ENCODE measurements around the gene GSTM4. TPM values are rescaled to one million over a fixed set of nuclear protein-coding genes. Genes with fewer than 3 reads are reported as not detected.

Gene GSTM4
- total RNA-seq, 5 donors from 2014 or later (not counting 1 experiment from before 2014, with no cell fraction given) = 14.6 to 28.5 (median 20.8) TPM

- CTCF ChIA-PET = interaction anchor here (0.6 to 2.6 kb wide), 3 partner anchors 16 to 133 kb away, joined by 3 to 7 read pairs (median 6); no protein-coding TSS in a partner anchor
- peaks cover 24 to 27% of the 10 kb centered on the region in 2 donors for H3K36me3 ChIP-seq (ENCODE audit: control insufficient read depth in 2 of 2, extremely low read depth in 1 of 2, insufficient read depth in 1 of 2, low read length in 1 of 2)
- H3K4me3 Mint-ChIP-seq = peak overlapping the region; percentile 34 to 96 (median 57)
- peak overlapping the region; percentile 55 for H3K27ac ChIP-seq (ENCODE audit: low read length)
- POLR2A ChIA-PET = interaction anchor here in 1 of 2 donors (1.0 kb wide), 1 partner anchor 32 kb away, joined by 3 read pairs; no protein-coding TSS in a partner anchor
- H3K27me3 Mint-ChIP-seq = no peaks in the 10 kb centered on the region
- no peaks in the 10 kb centered on the region for H3K27me3 ChIP-seq (replicated peaks in 1 of 2; ENCODE audit: control insufficient read depth in 2 of 2, extremely low read depth in 1 of 2, insufficient read depth in 2 of 2, low read length in 1 of 2)
- 64% methylated on average over 9 of the region's 11 CpGs for WGBS (ENCODE audit: insufficient coverage)
- H3K4me3 ChIP-seq (ENCODE audit: control insufficient read depth in 1 of 2, extremely low read depth in 1 of 2, low read length in 1 of 2) = peak overlapping the region; percentile 5 to 46
- H3K4me1 ChIP-seq (ENCODE audit: control insufficient read depth in 1 of 2, extremely low read depth in 1 of 2, insufficient read depth in 2 of 2, low read length in 2 of 2) = peaks cover 31 to 56% of the 10 kb centered on the region in 2 experiments
- DNase-seq (no peak), ATAC-seq (replicated peaks in 1 of 4) (no peak)
- H3K36me3 Mint-ChIP-seq = peaks cover 22% of the 10 kb centered on the region
- no peaks in the 10 kb centered on the region for H3K9me3 Mint-ChIP-seq
- peak overlapping the region; percentile 90 to 96 for H3K27ac Mint-ChIP-seq
- peaks cover 49 to 69% (median 56%) of the 10 kb centered on the region in 3 donors for H3K4me1 Mint-ChIP-seq
- no peaks in the 10 kb centered on the region for H3K9me3 ChIP-seq
These were observed 32.2 kb upstream of the GSTM4 start for GRCh38 chr1:109623601-109624161.

GRCh38 chr1:109624201-109625010 is 31.5 kb upstream of the GSTM4 start:
- peaks cover 24% of the 10 kb centered on the region for H3K36me3 Mint-ChIP-seq
- ChIA-PET POLR2A (interaction anchor here in 1 of 2 donors (1.0 kb wide), 1 partner anchor 33 kb away, joined by 3 read pairs; no protein-coding TSS in a partner anchor), CTCF (interaction anchor here (0.6 to 2.6 kb wide), 4 partner anchors 14 to 134 kb away, joined by 3 to 7 read pairs (median 4); no protein-coding TSS in a partner anchor)
- ATAC-seq (replicated peaks in 1 of 4) (no peak), DNase-seq (peak in 1 of 35 experiments; percentile 23)
- Histone ChIP-seq H3K27me3 (replicated peaks in 1 of 2; ENCODE audit: control insufficient read depth in 2 of 2, extremely low read depth in 1 of 2, insufficient read depth in 2 of 2, low read length in 1 of 2) (no peaks in the 10 kb centered on the region), H3K4me1 (ENCODE audit: control insufficient read depth in 1 of 2, extremely low read depth in 1 of 2, insufficient read depth in 2 of 2, low read length in 2 of 2) (peaks cover 26 to 53% of the 10 kb centered on the region in 2 experiments), H3K4me3 (ENCODE audit: control insufficient read depth in 1 of 2, extremely low read depth in 1 of 2, low read length in 1 of 2) (peak overlapping the region; percentile 5 to 46), H3K27ac (ENCODE audit: low read length) (peak overlapping the region; percentile 55), H3K36me3 (ENCODE audit: control insufficient read depth in 2 of 2, extremely low read depth in 1 of 2, insufficient read depth in 1 of 2, low read length in 1 of 2) (peaks cover 29 to 34% of the 10 kb centered on the region in 2 donors), H3K9me3 (no peaks in the 10 kb centered on the region)
- H3K4me3 Mint-ChIP-seq = peak overlapping the region in 2 of 3 donors; percentile 24 to 96
- peak overlapping the region; percentile 82 to 96 for H3K27ac Mint-ChIP-seq
- H3K9me3 Mint-ChIP-seq = no peaks in the 10 kb centered on the region
- H3K4me1 Mint-ChIP-seq = peaks cover 42 to 62% (median 50%) of the 10 kb centered on the region in 3 donors
- no peaks in the 10 kb centered on the region for H3K27me3 Mint-ChIP-seq
- 42% methylated on average over 3 of the region's 17 CpGs for WGBS (ENCODE audit: insufficient coverage)

GRCh38 chr1:109625176-109625575 is 30.7 kb upstream of the GSTM4 start:
- H3K4me3 Mint-ChIP-seq = peak overlapping the region in 1 of 3 donors; percentile 96
- Histone ChIP-seq H3K27ac (ENCODE audit: low read length) (no peak overlapping the region), H3K4me1 (ENCODE audit: control insufficient read depth in 1 of 2, extremely low read depth in 1 of 2, insufficient read depth in 2 of 2, low read length in 2 of 2) (peaks cover 25 to 48% of the 10 kb centered on the region in 2 experiments), H3K27me3 (replicated peaks in 1 of 2; ENCODE audit: control insufficient read depth in 2 of 2, extremely low read depth in 1 of 2, insufficient read depth in 2 of 2, low read length in 1 of 2) (no peaks in the 10 kb centered on the region), H3K4me3 (ENCODE audit: control insufficient read depth in 1 of 2, extremely low read depth in 1 of 2, low read length in 1 of 2) (peak overlapping the region in 1 of 2 donors; percentile 7), H3K9me3 (no peaks in the 10 kb centered on the region), H3K36me3 (ENCODE audit: control insufficient read depth in 2 of 2, extremely low read depth in 1 of 2, insufficient read depth in 1 of 2, low read length in 1 of 2) (peaks cover 31 to 42% of the 10 kb centered on the region in 2 donors)
- H3K27ac Mint-ChIP-seq = peak overlapping the region; percentile 49 to 75
- no peak for DNase-seq
- WGBS (ENCODE audit: insufficient coverage) = 93% methylated on average over 16 of the region's 16 CpGs
- H3K27me3 Mint-ChIP-seq = no peaks in the 10 kb centered on the region
- POLR2A ChIA-PET = no interaction called here
- H3K4me1 Mint-ChIP-seq = peaks cover 38 to 54% (median 47%) of the 10 kb centered on the region in 3 donors
- no peak for ATAC-seq (replicated peaks in 1 of 4)
- H3K36me3 Mint-ChIP-seq = peaks cover 31% of the 10 kb centered on the region
- H3K9me3 Mint-ChIP-seq = no peaks in the 10 kb centered on the region
- CTCF ChIA-PET = interaction anchor here (0.9 to 2.6 kb wide), 3 partner anchors 13 to 15 kb away, joined by 3 to 7 read pairs (median 6); no protein-coding TSS in a partner anchor

GRCh38 chr1:109625601-109626560 is 30.0 kb upstream of the GSTM4 start:
- H3K36me3 Mint-ChIP-seq = peaks cover 31% of the 10 kb centered on the region

GRCh38 chr1:109626682-109627408 is 29.1 kb upstream of the GSTM4 start:
- H3K36me3 ChIP-seq (ENCODE audit: control insufficient read depth in 2 of 2, extremely low read depth in 1 of 2, insufficient read depth in 1 of 2, low read length in 1 of 2) = peaks cover 39 to 55% of the 10 kb centered on the region in 2 donors
- no peak for DNase-seq
- H3K4me1 ChIP-seq (ENCODE audit: control insufficient read depth in 1 of 2, extremely low read depth in 1 of 2, insufficient read depth in 2 of 2, low read length in 2 of 2) = peaks cover 20 to 34% of the 10 kb centered on the region in 2 experiments
- ATAC-seq (replicated peaks in 1 of 4) = no peak
- H3K27me3 ChIP-seq (replicated peaks in 1 of 2; ENCODE audit: control insufficient read depth in 2 of 2, extremely low read depth in 1 of 2, insufficient read depth in 2 of 2, low read length in 1 of 2) = no peaks in the 10 kb centered on the region
- no peaks in the 10 kb centered on the region for H3K9me3 ChIP-seq
- ChIA-PET CTCF (interaction anchor here in 1 of 2 donors (1.0 to 1.3 kb wide), 3 partner anchors 10 to 85 kb away, joined by 3 to 5 read pairs (median 4); no protein-coding TSS in a partner anchor), POLR2A (no interaction called here)
- over 99% methylated on average over 12 of the region's 21 CpGs for WGBS (ENCODE audit: insufficient coverage)
- H3K9me3 Mint-ChIP-seq = no peaks in the 10 kb centered on the region
- H3K27ac ChIP-seq (ENCODE audit: low read length) = no peak overlapping the region
- H3K27me3 Mint-ChIP-seq = no peaks in the 10 kb centered on the region
- no peak overlapping the region for H3K4me3 Mint-ChIP-seq
- H3K4me1 Mint-ChIP-seq = peaks cover 30 to 41% (median 41%) of the 10 kb centered on the region in 3 donors
- H3K27ac Mint-ChIP-seq = peak overlapping the region in 1 of 2 donors; percentile 15
- no peak overlapping the region for H3K4me3 ChIP-seq (ENCODE audit: control insufficient read depth in 1 of 2, extremely low read depth in 1 of 2, low read length in 1 of 2)
- H3K36me3 Mint-ChIP-seq = peaks cover 38% of the 10 kb centered on the region

More at GRCh38 chr1:109625601-109626560, 30.0 kb upstream of the GSTM4 start:
- Mint-ChIP-seq H3K27me3 (no peaks in the 10 kb centered on the region), H3K9me3 (no peaks in the 10 kb centered on the region), H3K4me1 (peaks cover 38 to 47% (median 47%) of the 10 kb centered on the region in 3 donors), H3K4me3 (peak overlapping the region in 1 of 3 donors; percentile 96), H3K27ac (peak overlapping the region; percentile 49 to 75)
- DNase-seq (no peak), ATAC-seq (replicated peaks in 1 of 4) (no peak)
- Histone ChIP-seq H3K36me3 (ENCODE audit: control insufficient read depth in 2 of 2, extremely low read depth in 1 of 2, insufficient read depth in 1 of 2, low read length in 1 of 2) (peaks cover 34 to 45% of the 10 kb centered on the region in 2 donors), H3K27ac (ENCODE audit: low read length) (no peak overlapping the region), H3K27me3 (replicated peaks in 1 of 2; ENCODE audit: control insufficient read depth in 2 of 2, extremely low read depth in 1 of 2, insufficient read depth in 2 of 2, low read length in 1 of 2) (no peaks in the 10 kb centered on the region), H3K4me1 (ENCODE audit: control insufficient read depth in 1 of 2, extremely low read depth in 1 of 2, insufficient read depth in 2 of 2, low read length in 2 of 2) (peaks cover 25 to 43% of the 10 kb centered on the region in 2 experiments), H3K4me3 (ENCODE audit: control insufficient read depth in 1 of 2, extremely low read depth in 1 of 2, low read length in 1 of 2) (no peak overlapping the region), H3K9me3 (no peaks in the 10 kb centered on the region)
- 99% methylated on average over 16 of the region's 32 CpGs for WGBS (ENCODE audit: insufficient coverage)
- ChIA-PET POLR2A (no interaction called here), CTCF (interaction anchor here (1.0 to 2.6 kb wide), 2 partner anchors 14 kb away, joined by 3 to 7 read pairs; no protein-coding TSS in a partner anchor)

Data from T-cell (primary cell).